ENCODE results near the gene INPP5D.

INPP5D gene

GRCh38 chr2:233112329-233112728 is 52.2 kb downstream of the INPP5D start:
- Histone ChIP-seq H3K4me1 (ENCODE audit: control insufficient read depth, insufficient read depth, low read length, poor library complexity, severe bottlenecking) (peaks cover 24% of the 10 kb centered on the region), H3K9me3 (ENCODE audit: control insufficient read depth, low read length) (no peaks in the 10 kb centered on the region), H3K27ac (ENCODE audit: insufficient read depth, low read length, poor library complexity, severe bottlenecking) (no peak overlapping the region), H3K4me3 (ENCODE audit: insufficient read depth, low read depth, low read length, poor library complexity, severe bottlenecking) (no peak overlapping the region), H3K36me3 (ENCODE audit: control insufficient read depth, insufficient read depth, low read length) (peaks cover 10% of the 10 kb centered on the region), H3K27me3 (replicated peaks; ENCODE audit: control insufficient read depth, insufficient read depth, low read length, poor library complexity, severe bottlenecking) (no peaks in the 10 kb centered on the region)
- no peak for DNase-seq

GRCh38 chr2:233112776-233113452 is 52.8 kb downstream of the INPP5D start:
- Histone ChIP-seq H3K27me3 (replicated peaks; ENCODE audit: control insufficient read depth, insufficient read depth, low read length, poor library complexity, severe bottlenecking) (no peaks in the 10 kb centered on the region), H3K4me3 (ENCODE audit: insufficient read depth, low read depth, low read length, poor library complexity, severe bottlenecking) (no peak overlapping the region), H3K27ac (ENCODE audit: insufficient read depth, low read length, poor library complexity, severe bottlenecking) (no peak overlapping the region), H3K36me3 (ENCODE audit: control insufficient read depth, insufficient read depth, low read length) (peaks cover 12% of the 10 kb centered on the region), H3K4me1 (ENCODE audit: control insufficient read depth, insufficient read depth, low read length, poor library complexity, severe bottlenecking) (peaks cover 20% of the 10 kb centered on the region), H3K9me3 (ENCODE audit: control insufficient read depth, low read length) (no peaks in the 10 kb centered on the region)
- no peak for DNase-seq

- Histone ChIP-seq H3K4me3 (ENCODE audit: insufficient read depth, low read depth, low read length, poor library complexity, severe bottlenecking) (no peak overlapping the region), H3K4me1 (ENCODE audit: control insufficient read depth, insufficient read depth, low read length, poor library complexity, severe bottlenecking) (peaks cover 6% of the 10 kb centered on the region), H3K27ac (ENCODE audit: insufficient read depth, low read length, poor library complexity, severe bottlenecking) (no peak overlapping the region), H3K9me3 (ENCODE audit: control insufficient read depth, low read length) (no peaks in the 10 kb centered on the region), H3K36me3 (ENCODE audit: control insufficient read depth, insufficient read depth, low read length) (peaks cover 20% of the 10 kb centered on the region), H3K27me3 (replicated peaks; ENCODE audit: control insufficient read depth, insufficient read depth, low read length, poor library complexity, severe bottlenecking) (no peaks in the 10 kb centered on the region)
- DNase-seq: no peak
These were observed 54.3 kb downstream of the INPP5D start for GRCh38 chr2:233114421-233114861.

GRCh38 chr2:233115121-233115520 is 55.0 kb downstream of the INPP5D start:
- H3K36me3 ChIP-seq (ENCODE audit: control insufficient read depth, insufficient read depth, low read length): peaks cover 20% of the 10 kb centered on the region
- peaks cover 6% of the 10 kb centered on the region for H3K4me1 ChIP-seq (ENCODE audit: control insufficient read depth, insufficient read depth, low read length, poor library complexity, severe bottlenecking)
- H3K27me3 ChIP-seq (replicated peaks; ENCODE audit: control insufficient read depth, insufficient read depth, low read length, poor library complexity, severe bottlenecking): no peaks in the 10 kb centered on the region
- no peak for DNase-seq
- no peak overlapping the region for H3K27ac ChIP-seq (ENCODE audit: insufficient read depth, low read length, poor library complexity, severe bottlenecking)
- H3K4me3 ChIP-seq (ENCODE audit: insufficient read depth, low read depth, low read length, poor library complexity, severe bottlenecking): no peak overlapping the region
- no peaks in the 10 kb centered on the region for H3K9me3 ChIP-seq (ENCODE audit: control insufficient read depth, low read length)

GRCh38 chr2:233115741-233116140 is 55.6 kb downstream of the INPP5D start:
- no peaks in the 10 kb centered on the region for H3K27me3 ChIP-seq (replicated peaks; ENCODE audit: control insufficient read depth, insufficient read depth, low read length, poor library complexity, severe bottlenecking)
- no peak overlapping the region for H3K27ac ChIP-seq (ENCODE audit: insufficient read depth, low read length, poor library complexity, severe bottlenecking)
- DNase-seq: no peak
- H3K4me1 ChIP-seq (ENCODE audit: control insufficient read depth, insufficient read depth, low read length, poor library complexity, severe bottlenecking): peaks cover 6% of the 10 kb centered on the region
- no peaks in the 10 kb centered on the region for H3K9me3 ChIP-seq (ENCODE audit: control insufficient read depth, low read length)
- H3K36me3 ChIP-seq (ENCODE audit: control insufficient read depth, insufficient read depth, low read length): peaks cover 20% of the 10 kb centered on the region
- H3K4me3 ChIP-seq (ENCODE audit: insufficient read depth, low read depth, low read length, poor library complexity, severe bottlenecking): no peak overlapping the region

- Histone ChIP-seq H3K36me3 (ENCODE audit: control insufficient read depth, insufficient read depth, low read length) (peaks cover 23% of the 10 kb centered on the region), H3K27me3 (replicated peaks; ENCODE audit: control insufficient read depth, insufficient read depth, low read length, poor library complexity, severe bottlenecking) (no peaks in the 10 kb centered on the region), H3K27ac (ENCODE audit: insufficient read depth, low read length, poor library complexity, severe bottlenecking) (no peak overlapping the region), H3K4me3 (ENCODE audit: insufficient read depth, low read depth, low read length, poor library complexity, severe bottlenecking) (no peak overlapping the region), H3K9me3 (ENCODE audit: control insufficient read depth, low read length) (no peaks in the 10 kb centered on the region), H3K4me1 (ENCODE audit: control insufficient read depth, insufficient read depth, low read length, poor library complexity, severe bottlenecking) (peaks cover 6% of the 10 kb centered on the region)
- no peak for DNase-seq
These were observed 56.8 kb downstream of the INPP5D start for GRCh38 chr2:233116946-233117345.

- Histone ChIP-seq H3K9me3 (ENCODE audit: control insufficient read depth, low read length) (no peaks in the 10 kb centered on the region), H3K27me3 (replicated peaks; ENCODE audit: control insufficient read depth, insufficient read depth, low read length, poor library complexity, severe bottlenecking) (no peaks in the 10 kb centered on the region), H3K4me3 (ENCODE audit: insufficient read depth, low read depth, low read length, poor library complexity, severe bottlenecking) (no peak overlapping the region), H3K36me3 (ENCODE audit: control insufficient read depth, insufficient read depth, low read length) (peaks cover 27% of the 10 kb centered on the region), H3K4me1 (ENCODE audit: control insufficient read depth, insufficient read depth, low read length, poor library complexity, severe bottlenecking) (peaks cover 6% of the 10 kb centered on the region), H3K27ac (ENCODE audit: insufficient read depth, low read length, poor library complexity, severe bottlenecking) (no peak overlapping the region)
- DNase-seq: no peak
These were observed 57.2 kb downstream of the INPP5D start for GRCh38 chr2:233117351-233117750.

- Histone ChIP-seq H3K36me3 (ENCODE audit: control insufficient read depth, insufficient read depth, low read length) (peaks cover 33% of the 10 kb centered on the region), H3K27ac (ENCODE audit: insufficient read depth, low read length, poor library complexity, severe bottlenecking) (no peak overlapping the region), H3K27me3 (replicated peaks; ENCODE audit: control insufficient read depth, insufficient read depth, low read length, poor library complexity, severe bottlenecking) (no peaks in the 10 kb centered on the region), H3K4me1 (ENCODE audit: control insufficient read depth, insufficient read depth, low read length, poor library complexity, severe bottlenecking) (peaks cover 6% of the 10 kb centered on the region), H3K9me3 (ENCODE audit: control insufficient read depth, low read length) (no peaks in the 10 kb centered on the region), H3K4me3 (ENCODE audit: insufficient read depth, low read depth, low read length, poor library complexity, severe bottlenecking) (no peak overlapping the region)
- DNase-seq: no peak
These were observed 57.9 kb downstream of the INPP5D start for GRCh38 chr2:233117811-233118647.

- Histone ChIP-seq H3K4me3 (ENCODE audit: insufficient read depth, low read depth, low read length, poor library complexity, severe bottlenecking) (no peak overlapping the region), H3K27ac (ENCODE audit: insufficient read depth, low read length, poor library complexity, severe bottlenecking) (no peak overlapping the region), H3K36me3 (ENCODE audit: control insufficient read depth, insufficient read depth, low read length) (peaks cover 39% of the 10 kb centered on the region), H3K9me3 (ENCODE audit: control insufficient read depth, low read length) (no peaks in the 10 kb centered on the region), H3K27me3 (replicated peaks; ENCODE audit: control insufficient read depth, insufficient read depth, low read length, poor library complexity, severe bottlenecking) (no peaks in the 10 kb centered on the region), H3K4me1 (ENCODE audit: control insufficient read depth, insufficient read depth, low read length, poor library complexity, severe bottlenecking) (peaks cover 5% of the 10 kb centered on the region)
- DNase-seq: no peak
These were observed 58.5 kb downstream of the INPP5D start for GRCh38 chr2:233118648-233119000.

- DNase-seq: no peak
- H3K27ac ChIP-seq (ENCODE audit: insufficient read depth, low read length, poor library complexity, severe bottlenecking): no peak overlapping the region
- H3K9me3 ChIP-seq (ENCODE audit: control insufficient read depth, low read length): no peaks in the 10 kb centered on the region
- no peaks in the 10 kb centered on the region for H3K27me3 ChIP-seq (replicated peaks; ENCODE audit: control insufficient read depth, insufficient read depth, low read length, poor library complexity, severe bottlenecking)
- peaks cover 3% of the 10 kb centered on the region for H3K4me1 ChIP-seq (ENCODE audit: control insufficient read depth, insufficient read depth, low read length, poor library complexity, severe bottlenecking)
- H3K36me3 ChIP-seq (ENCODE audit: control insufficient read depth, insufficient read depth, low read length): peaks cover 44% of the 10 kb centered on the region
- H3K4me3 ChIP-seq (ENCODE audit: insufficient read depth, low read depth, low read length, poor library complexity, severe bottlenecking): no peak overlapping the region
These were observed 59.0 kb downstream of the INPP5D start for GRCh38 chr2:233119123-233119522.

All from effector memory CD4-positive, alpha-beta T cell (primary cell).